ENCODE measurements around the gene PDCD1.
"Not testable (repeated sequence)": the region's sequence is repeated elsewhere in the genome, so short reads cannot be mapped to it uniquely, and the experiment has no call there.

Gene PDCD1

GRCh38 chr2:241801611-241802420, 56.9 kb downstream of the PDCD1 start:
- Histone ChIP-seq H3K18ac (ENCODE audit: low read depth in 1 of 2, low read length in 2 of 2) (no peak overlapping the region), H3K14ac (ENCODE audit: low read length in 2 of 2) (peak overlapping the region in 1 of 2 experiments; percentile 83), H3K27me3 (ENCODE audit: control insufficient read depth in 1 of 2, insufficient read depth in 1 of 2, low read length in 2 of 2) (peaks cover under 1 to 56% of the 10 kb centered on the region in 2 experiments), H3K4ac (ENCODE audit: low read depth in 1 of 2, low read length in 2 of 2) (no peak overlapping the region), H2AFZ (ENCODE audit: low read depth, low read length) (no peak overlapping the region), H3K4me2 (ENCODE audit: low read length, poor library complexity, severe bottlenecking) (no peak overlapping the region), H3K9me3 (ENCODE audit: control insufficient read depth, low read length) (no peaks in the 10 kb centered on the region), H3K9ac (ENCODE audit: low read length) (no peak overlapping the region), H3K36me3 (ENCODE audit: control insufficient read depth in 1 of 2, insufficient read depth in 2 of 2, low read depth in 1 of 2, low read length in 2 of 2) (peaks cover 0 to 4% of the 10 kb centered on the region in 2 experiments), H2AK5ac (ENCODE audit: low read length, severe bottlenecking) (no peak overlapping the region), H3K4me3 (ENCODE audit: insufficient read depth in 1 of 2, low read depth in 1 of 2, low read length in 2 of 2) (peak overlapping the region in 1 of 2 experiments; percentile 21), H3K4me1 (ENCODE audit: control insufficient read depth, insufficient read depth, low read depth, low read length) (peaks cover 12% of the 10 kb centered on the region), H4K91ac (ENCODE audit: low read length) (peak overlapping the region; percentile 20), H2BK12ac (ENCODE audit: low read length in 2 of 2) (no peak overlapping the region), H3K79me1 (replicated peaks; ENCODE audit: low read length, poor library complexity, severe bottlenecking) (no peaks in the 10 kb centered on the region), H2BK5ac (ENCODE audit: low read depth, low read length, poor library complexity, severe bottlenecking) (no peak overlapping the region), H3K27ac (ENCODE audit: low read length, poor library complexity, severe bottlenecking) (no peak overlapping the region), H4K8ac (ENCODE audit: low read length) (no peak overlapping the region), H3K23ac (ENCODE audit: low read length in 2 of 2) (no peak overlapping the region), H2BK15ac (ENCODE audit: low read depth, poor library complexity, severe bottlenecking) (no peak overlapping the region), H2BK120ac (ENCODE audit: low read depth, low read length) (no peak overlapping the region)
- WGBS, result 73% methylated on average over 42 of the region's 44 CpGs
- no peak for DNase-seq

GRCh38 chr2:241800198-241800903, 58.3 kb downstream of the PDCD1 start:
- not testable (repeated sequence) for H4K8ac ChIP-seq (ENCODE audit: low read length); H2BK15ac ChIP-seq (ENCODE audit: low read depth, poor library complexity, severe bottlenecking); H3K79me1 ChIP-seq (replicated peaks; ENCODE audit: low read length, poor library complexity, severe bottlenecking); H3K9ac ChIP-seq (ENCODE audit: low read length); H3K23ac ChIP-seq (ENCODE audit: low read length in 2 of 2); H2AFZ ChIP-seq (ENCODE audit: low read depth, low read length); H3K14ac ChIP-seq (ENCODE audit: low read length in 2 of 2); H2AK5ac ChIP-seq (ENCODE audit: low read length, severe bottlenecking); H2BK12ac ChIP-seq (ENCODE audit: low read length in 2 of 2); H3K4me2 ChIP-seq (ENCODE audit: low read length, poor library complexity, severe bottlenecking); H3K4ac ChIP-seq (ENCODE audit: low read depth in 1 of 2, low read length in 2 of 2); DNase-seq; H3K27ac ChIP-seq (ENCODE audit: low read length, poor library complexity, severe bottlenecking); H3K18ac ChIP-seq (ENCODE audit: low read depth in 1 of 2, low read length in 2 of 2); H3K9me3 ChIP-seq (ENCODE audit: control insufficient read depth, low read length); H3K36me3 ChIP-seq (ENCODE audit: control insufficient read depth in 1 of 2, insufficient read depth in 2 of 2, low read depth in 1 of 2, low read length in 2 of 2); H2BK5ac ChIP-seq (ENCODE audit: low read depth, low read length, poor library complexity, severe bottlenecking); H4K91ac ChIP-seq (ENCODE audit: low read length); H3K4me3 ChIP-seq (ENCODE audit: insufficient read depth in 1 of 2, low read depth in 1 of 2, low read length in 2 of 2); H2BK120ac ChIP-seq (ENCODE audit: low read depth, low read length)
- WGBS, result 89% methylated on average over 33 of the region's 35 CpGs
- H3K4me1 ChIP-seq (ENCODE audit: control insufficient read depth, insufficient read depth, low read depth, low read length), result peaks cover 12% of the 10 kb centered on the region
- peaks cover 8 to 69% of the 10 kb centered on the region in 2 experiments for H3K27me3 ChIP-seq (ENCODE audit: control insufficient read depth in 1 of 2, insufficient read depth in 1 of 2, low read length in 2 of 2)

Measured in mesenchymal stem cell (in vitro differentiated cells and primary cell).